GM19452 (cell line): ENCODE measurements around the gene CEP78.
"Not testable (repeated sequence)": the region's sequence is repeated elsewhere in the genome, so short reads cannot be mapped to it uniquely, and the experiment has no call there.

ENCODE experiments used
- ATAC-seq: cut with Tn5 transposase; IDR thresholded peaks from one replicate; pipeline ENCODE4 v1.9.1; 2021; ENCODE audit not compliant: unreplicated experiment

CEP78 gene, protein sequence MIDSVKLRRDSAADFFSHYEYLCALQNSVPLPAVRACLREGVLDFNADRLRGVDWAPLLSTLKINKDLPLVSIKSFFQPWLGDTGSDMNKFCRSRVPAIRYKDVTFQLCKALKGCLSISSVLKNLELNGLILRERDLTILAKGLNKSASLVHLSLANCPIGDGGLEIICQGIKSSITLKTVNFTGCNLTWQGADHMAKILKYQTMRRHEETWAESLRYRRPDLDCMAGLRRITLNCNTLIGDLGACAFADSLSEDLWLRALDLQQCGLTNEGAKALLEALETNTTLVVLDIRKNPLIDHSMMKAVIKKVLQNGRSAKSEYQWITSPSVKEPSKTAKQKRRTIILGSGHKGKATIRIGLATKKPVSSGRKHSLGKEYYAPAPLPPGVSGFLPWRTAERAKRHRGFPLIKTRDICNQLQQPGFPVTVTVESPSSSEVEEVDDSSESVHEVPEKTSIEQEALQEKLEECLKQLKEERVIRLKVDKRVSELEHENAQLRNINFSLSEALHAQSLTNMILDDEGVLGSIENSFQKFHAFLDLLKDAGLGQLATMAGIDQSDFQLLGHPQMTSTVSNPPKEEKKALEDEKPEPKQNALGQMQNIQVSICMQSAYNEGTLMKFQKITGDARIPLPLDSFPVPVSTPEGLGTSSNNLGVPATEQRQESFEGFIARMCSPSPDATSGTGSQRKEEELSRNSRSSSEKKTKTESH

DNA sequence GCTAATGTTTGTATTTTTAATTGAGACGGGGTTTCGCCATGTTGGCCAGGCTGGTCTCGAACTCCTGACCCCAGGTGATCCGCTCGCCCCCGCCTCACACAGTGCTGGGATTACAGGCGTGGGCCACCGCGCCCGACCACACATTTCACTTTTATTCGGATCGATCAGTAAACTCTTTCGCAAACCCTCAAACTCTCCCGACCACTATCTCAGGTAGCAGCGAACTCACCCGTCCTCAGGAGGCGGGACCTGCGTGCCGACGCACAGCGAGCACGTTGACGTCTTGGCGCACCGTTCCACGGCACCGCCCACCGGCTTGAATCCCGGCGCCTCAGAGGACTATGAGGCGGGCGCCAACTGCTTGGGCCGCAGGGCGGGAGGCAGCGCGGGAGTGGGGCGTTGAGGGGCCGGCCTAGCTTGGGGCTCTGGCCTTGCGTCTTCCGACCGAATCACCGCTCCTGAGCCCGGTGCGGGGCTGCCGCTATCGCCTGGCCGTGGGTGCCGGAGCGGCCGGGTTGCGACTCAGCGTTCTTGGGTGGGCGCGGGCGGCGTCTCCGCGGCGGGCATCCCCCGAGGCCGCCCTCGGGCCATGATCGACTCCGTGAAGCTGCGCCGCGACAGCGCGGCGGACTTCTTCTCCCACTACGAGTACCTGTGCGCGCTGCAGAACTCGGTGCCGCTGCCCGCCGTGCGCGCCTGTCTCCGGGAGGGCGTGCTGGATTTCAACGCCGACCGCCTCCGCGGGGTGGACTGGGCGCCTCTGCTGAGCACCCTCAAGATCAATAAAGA lies at the start of gene CEP78:
CEP78 (plus strand) TSS at position 314 of the 789 bp plus-strand sequence; CDS start at position 590, 276 bp downstream.
- ATAC-seq: peak; percentile 99

DNA sequence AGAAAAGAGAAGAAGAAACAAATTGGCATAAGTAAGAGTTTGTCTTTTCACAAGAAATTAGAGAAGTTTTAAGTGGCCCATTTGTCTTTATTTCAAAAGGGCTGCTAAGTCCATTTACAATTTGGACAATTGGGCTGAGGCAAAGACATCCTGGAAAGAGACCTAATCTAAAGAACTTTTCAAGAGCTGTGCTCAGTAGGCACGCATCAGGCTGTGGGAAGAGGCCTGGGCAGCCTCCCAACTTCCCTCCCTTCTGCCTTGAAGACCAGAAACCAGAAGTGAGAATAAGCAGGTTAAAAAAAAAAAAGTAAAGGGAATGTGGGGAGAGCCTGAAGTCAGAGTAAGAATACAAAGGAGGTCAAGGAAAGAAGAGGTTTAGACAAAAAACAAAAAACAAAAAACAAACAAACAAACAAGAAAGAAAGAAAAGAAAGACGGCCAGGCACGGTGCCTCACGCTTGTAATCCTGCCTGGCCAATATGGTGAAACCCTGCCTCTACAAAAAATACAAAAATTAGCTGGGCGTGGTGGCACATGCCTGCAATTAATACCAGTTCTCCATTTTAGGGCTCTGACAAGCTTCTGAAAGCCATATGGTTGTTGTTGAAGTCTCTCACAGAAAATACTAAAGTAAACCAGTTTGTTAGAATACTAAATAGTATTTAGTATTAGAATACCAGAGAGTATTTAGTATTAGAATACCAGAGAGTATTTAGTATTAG lies 48.0 kb upstream of the CEP78 start:
- ATAC-seq: no peak

DNA sequence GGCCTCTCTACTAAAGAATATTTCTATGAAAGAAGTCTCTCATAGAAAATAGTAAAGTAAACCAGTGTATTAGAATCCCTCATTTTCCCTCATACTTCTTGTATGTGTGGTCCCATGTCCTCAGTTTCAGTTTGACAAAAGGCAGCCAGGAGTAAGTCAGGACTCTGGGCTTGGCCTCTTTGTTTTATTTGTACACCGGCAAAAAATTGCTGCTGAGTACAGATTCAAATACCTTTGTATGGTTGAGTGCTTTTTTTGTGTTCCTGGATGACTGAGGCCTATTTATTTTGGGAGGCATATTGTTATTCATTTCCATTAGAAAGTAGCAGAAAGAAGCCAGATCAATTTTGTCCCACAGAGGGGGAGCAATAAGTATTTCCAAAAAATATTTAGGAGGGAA lies 47.3 kb upstream of the CEP78 start:
- no peak for ATAC-seq

DNA sequence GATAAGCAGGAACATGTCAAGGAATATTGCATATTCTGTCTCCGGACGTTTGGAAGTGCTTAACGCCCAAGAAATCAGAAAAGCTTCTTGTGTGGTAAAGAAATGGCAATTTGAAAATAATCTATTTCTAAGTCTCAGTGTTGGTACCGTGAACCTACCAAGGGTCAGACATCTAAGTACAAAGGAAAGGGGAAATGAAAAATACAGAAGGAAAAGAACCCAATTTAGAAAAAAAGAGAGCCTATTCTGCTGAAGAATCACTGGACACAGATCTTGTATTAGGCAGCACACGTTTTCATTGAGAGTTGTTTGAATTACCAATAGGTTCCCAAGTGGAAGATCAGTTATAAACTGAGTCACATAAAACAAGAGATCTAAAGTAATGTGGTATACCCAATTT lies 46.9 kb upstream of the CEP78 start:
- no peak for ATAC-seq

DNA sequence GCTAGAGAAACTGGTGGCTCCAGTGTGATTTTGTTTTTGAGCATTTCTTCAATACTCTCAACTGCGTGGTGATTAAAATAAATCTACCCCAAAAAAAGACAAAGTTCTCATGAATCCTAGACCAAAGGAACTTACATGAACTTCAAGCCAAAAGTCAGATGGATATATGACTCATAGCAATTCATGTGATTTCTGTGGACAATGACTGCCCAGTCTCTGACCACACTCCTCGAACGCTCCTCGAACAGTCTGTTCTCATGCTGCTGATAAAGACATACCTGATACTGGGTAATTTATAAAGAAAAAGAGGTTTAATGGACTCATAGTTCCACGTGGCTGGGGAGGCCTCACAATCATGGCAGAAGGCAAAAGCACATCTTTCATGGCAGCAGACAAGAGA lies 46.4 kb upstream of the CEP78 start:
- ATAC-seq: no peak

DNA sequence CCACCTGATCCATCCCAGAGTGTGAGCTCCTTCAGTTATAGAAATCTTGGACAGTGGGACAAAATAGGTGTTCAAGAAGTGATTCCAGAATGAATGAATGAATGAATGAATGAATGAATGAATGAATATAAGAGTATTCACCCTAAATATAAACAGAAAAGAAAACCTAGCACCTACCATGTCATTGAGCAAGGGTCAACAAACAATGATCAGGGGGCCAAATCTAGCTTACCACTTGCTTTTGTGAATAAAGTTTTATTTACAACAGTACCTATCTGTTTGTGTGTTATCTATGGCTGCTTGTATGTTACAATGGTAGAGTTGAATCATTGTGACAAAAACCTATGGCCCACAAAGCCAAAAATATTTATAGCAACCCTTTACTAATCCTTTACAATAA lies 43.9 kb upstream of the CEP78 start:
- no peak for ATAC-seq

DNA sequence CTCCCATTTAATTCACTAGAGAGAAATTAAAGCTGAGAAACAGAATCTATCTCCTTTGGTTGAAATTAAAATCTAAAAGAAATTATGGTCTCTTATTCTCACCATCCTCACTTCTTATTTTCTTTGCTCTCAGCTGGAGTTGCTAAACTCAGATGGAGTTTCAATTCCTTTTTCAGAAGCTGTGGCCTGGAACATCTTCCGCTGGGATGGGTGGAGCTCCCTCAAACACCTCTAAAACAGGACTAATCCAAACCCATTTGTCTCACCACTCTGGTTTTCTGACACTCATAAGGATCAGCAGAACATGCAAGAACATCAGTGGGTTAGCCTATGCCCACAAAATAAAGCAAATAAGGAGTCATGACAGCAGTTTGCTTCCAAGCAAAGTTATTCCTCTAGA lies 39.6 kb upstream of the CEP78 start:
- no peak for ATAC-seq

DNA sequence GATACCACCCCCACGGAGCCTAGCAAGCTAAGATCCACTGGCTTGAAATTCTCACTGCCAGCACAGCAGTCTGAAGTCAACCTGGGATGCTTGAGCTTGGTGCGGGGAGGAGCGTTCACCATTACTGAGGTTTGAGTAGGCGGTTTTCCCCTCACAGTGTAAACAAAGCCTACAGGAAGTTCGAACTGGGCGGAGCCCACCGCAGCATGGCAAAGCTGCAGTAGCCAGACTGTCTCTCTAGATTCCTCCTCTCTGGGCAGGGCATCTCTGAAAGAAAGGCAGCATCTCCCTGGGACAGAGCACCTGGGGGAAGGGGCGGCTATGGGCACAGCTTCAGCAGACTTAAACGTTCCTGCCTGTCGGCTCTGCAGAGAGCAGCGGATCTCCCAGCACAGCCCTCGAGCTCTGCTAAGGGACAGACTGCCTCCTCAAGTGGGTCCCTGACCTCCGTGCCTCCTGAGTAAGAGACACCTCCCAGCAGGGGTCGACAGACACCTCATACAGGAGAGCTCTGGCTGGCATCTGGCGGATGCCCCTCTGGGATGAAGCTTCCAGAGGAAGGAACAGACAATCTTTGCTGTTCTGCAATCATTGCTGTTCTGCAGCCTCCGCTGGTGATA lies 34.6 kb upstream of the CEP78 start:
- peak; percentile 71 for ATAC-seq

DNA sequence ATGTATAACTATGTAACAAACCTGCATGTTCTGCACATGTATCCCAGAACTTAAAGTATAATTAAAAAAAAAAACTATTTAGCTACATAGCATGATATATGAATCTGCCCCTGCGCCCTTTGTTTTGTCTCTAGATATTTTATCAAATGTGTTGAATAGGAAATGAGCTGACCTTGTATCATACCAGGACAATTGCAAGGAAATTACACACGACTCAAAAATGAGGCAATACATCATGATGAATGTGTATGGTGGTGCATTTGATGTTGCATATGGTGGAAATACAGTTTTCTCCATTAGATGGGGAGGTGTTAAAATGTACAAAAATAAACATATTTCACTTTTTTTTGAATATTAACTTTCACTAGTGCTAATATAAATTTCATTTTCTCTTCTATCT lies 28.6 kb upstream of the CEP78 start:
- ATAC-seq: no peak

DNA sequence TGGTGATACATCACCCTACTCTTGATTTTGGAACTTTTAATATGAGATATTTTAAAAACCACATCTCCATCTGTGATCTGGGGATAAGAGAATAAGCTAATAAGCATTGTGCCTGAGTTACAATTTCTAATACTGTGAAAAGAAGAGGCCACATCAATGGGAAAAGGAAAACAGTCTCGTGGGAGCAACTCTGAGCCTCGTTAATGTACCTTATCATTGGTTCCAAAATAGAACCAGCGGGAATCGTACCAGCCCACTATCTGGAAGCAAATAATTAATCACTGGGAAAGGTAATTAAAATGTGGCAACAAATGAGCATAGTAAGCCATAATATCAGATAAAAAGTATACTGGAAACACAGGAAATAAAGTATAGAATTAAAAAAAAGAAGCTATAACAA lies 28.0 kb upstream of the CEP78 start:
- ATAC-seq: no peak

DNA sequence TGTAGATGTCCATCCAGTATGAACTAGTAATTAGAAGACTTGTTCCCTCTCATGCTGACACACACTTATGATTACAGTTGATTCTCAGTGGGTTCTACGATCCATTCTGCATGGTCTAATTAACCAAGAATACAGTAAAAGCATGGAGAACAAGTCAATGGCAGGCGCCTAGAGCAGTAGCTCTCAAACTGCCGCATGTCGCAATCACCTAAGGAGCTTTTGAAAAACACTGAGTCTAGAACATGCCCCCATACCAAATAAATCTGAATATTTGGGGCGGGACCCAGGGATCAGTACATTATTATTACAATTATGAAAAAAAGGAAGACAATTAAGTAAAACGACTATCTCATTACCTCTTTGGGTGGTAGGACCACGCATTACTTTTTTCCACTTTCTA lies 26.7 kb upstream of the CEP78 start:
- no peak for ATAC-seq

DNA sequence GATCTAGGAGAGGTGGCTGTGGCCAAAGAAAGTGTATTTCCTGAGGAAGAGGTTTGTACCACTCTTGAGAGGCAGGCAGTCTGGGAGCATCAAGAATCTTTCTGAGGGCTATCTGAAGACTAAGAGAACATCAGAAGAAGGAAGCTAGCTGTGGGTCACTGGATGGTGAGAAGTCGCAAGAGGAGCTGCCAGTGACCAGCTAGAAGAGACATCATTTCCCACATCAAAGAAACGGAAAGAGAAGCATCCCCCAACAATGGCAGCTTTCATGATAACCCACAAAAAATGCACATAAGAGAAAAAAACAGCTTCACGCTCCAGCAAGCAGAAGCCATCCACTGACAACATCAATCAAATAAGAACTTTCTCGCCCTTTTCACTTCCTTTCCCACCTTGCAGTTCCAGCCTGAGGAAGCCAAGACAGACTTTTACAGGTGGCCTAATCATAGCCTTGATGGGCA lies 25.0 kb upstream of the CEP78 start:
- peak; percentile 82 for ATAC-seq

DNA sequence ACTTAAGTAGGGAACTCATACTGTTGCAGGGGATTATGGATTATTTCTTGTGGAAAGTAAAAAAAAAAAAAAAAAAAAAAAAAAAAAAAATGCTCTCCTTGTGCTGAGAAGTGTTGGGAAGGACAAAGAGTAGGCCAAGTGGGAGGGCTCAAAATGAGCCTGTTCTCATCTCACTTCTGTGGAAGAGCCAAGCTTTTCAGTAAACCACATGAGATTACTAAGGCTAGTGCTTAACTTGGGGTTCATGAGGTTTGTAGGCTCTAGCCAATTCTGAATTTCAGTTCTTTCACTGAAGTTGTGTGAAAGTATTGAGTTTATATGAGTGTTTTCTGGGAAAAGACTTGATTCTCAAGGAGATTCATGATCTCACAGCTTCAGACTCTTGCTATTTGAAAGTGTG lies 23.0 kb upstream of the CEP78 start:
- no peak for ATAC-seq

DNA sequence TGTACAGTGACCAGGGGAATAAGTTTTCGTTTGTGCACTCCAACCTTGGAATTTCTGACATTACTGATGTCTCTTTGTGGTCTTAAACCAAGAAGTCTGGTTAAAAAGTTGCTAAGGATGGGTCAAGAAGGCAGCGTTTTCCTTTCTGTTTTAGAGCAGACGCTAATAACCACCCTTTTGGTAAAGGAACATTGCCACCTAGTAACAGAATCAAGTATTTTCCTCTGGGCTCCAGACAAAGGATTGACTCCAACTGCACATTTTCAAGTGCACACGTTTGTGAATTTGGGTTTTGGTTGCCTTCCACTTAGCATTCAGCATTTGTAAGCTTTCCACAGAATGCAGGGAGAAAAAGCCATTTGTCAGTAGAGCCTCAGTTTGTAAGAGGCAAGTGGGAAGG lies 22.2 kb upstream of the CEP78 start:
- no peak for ATAC-seq

DNA sequence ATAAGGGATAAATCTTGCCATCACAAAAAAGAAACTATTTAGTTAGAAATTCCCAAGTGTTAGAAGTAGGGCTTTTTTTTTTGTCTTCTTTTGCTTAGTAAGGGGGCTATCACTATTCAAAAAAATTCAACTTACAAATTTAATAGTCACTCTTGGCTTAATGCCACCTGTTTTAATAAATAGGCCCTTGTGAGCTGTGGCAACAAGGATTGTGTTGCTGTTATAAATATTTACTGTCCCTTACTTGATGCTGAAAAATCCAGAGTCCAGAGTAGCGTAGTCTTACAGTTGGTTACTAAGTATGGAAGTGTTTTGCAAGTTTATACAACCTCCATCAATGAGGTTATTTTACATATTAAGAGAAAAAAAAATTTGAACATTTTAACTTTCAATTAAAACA lies 21.4 kb upstream of the CEP78 start:
- ATAC-seq: no peak

DNA sequence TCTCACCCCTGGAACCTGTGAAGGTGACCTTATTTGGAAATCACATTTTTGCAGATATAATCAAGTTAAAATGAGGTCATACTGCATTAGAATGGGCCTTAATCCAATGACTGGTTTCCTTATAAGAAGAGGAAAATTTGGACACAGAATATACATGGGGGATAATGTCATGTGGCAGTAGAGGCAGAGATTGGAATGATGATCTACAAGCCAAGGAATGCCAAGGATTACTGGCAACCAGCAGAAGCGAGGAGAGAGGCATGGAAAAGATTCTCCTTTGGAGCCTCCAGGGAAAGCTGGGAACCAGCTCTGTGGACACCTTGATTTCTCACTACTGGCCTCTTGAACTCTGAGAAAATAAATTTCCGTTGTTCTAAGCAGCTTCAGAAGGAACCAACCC lies 20.2 kb upstream of the CEP78 start:
- ATAC-seq: no peak

DNA sequence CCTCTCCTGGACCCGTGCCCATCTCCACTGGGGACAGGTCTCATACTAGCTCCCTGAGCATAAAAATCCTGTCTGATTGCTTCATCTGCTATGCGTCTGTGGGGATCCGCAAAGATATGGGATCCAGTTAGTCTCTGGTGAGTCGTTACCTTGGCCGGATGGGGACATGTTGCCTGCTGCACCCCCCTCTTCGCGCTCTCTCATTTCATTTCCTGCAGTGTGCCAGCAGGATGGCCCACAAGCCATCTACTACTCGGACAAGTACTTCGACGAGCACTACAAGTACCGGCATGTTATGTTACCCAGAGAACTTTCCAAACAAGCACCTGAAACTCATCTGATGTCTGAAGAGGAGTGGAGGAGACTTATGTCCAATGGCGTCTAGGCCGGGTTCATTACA lies 17.0 kb upstream of the CEP78 start:
- ATAC-seq: no peak

DNA sequence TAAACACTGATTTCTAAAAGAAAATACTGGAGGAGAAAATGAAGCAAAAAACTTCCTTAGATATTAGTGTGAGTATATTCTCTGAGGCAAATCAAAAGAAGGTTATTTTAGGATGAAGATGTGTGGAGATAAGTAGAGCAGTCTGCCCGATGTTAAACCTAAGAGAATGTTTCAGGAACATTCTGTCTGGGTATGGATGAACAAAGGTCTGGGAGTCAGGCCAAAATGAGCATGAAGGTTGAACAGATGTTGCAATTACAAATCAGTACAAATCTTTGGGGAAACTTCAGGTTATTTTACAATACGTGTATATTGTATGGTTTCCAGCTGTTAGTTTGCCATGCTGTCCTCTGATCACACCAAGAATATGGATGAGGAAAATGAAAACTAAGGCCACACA lies 14.4 kb upstream of the CEP78 start:
- ATAC-seq: no peak

DNA sequence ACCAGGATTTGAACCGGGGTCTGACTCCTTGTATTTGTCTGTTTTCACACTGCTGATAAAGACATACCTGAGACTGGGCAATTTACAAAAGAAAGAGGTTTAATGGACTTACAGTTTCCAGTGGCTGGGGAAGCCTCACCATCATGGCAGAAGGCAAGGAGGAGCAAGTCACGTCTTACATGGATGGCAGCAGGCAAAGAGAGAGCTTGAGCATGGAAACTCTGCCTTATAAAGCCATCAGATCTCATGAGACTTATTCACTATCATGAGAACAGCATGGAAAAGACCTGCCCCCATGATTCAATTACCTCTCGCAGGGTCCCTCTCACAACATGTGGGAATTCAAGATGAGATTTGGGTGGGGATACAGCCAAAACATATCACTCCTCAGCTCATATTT lies 14.0 kb upstream of the CEP78 start:
- not testable (repeated sequence) for ATAC-seq

DNA sequence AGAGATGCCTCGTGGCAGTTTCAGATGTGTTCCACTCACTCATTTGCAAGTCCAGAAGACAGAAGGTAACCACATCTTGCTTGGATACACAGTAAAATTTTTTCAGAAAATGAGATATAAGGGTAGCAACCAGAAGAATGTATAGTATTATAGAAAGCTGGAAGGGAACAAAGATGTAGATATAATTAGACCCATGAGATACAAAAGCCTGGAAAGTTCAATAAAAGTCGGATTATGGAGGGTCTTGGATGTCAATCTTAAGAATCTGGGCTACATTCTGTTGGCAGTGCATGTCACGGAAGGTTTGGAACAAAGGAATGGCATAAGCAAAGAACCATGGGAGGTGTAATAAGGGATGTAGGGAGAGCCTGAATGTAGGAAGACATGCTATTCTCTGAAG lies 5.1 kb upstream of the CEP78 start:
- ATAC-seq: no peak

DNA sequence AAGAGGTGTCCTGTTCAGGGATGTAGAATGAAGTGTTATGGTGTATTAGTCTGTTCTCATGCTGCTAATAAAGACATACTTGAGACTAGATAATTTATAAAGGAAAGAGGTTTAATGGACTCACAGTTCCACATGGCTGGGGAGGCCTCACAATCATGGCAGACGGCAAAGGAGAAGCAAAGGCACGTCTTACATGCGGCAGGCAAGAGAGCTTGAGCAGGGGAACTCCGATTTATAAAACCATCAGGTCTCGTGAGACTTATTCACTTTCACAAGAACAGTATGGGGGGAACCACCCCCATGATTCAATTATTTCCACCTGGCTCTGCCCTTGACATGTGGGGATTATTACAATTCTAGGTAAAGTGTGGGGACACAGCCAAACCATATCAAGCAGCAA lies 3.4 kb upstream of the CEP78 start:
- not testable (repeated sequence) for ATAC-seq
